HEK293T (cell line): ENCODE data around the gene LGALS8.
"Not testable (repeated sequence)": the region's sequence is repeated elsewhere in the genome, so short reads cannot be mapped to it uniquely, and the experiment has no call there.

Experiments
- CTCF ChIA-PET: fragments of 350-600 bp; formaldehyde crosslinking; extraction: SDS; loops from one replicate; lab custom pipeline; 2021; ENCODE audit warnings: antibody characterized with exemption, inconsistent platforms; lab: Yijun Ruan, JAX
- POLR2A ChIA-PET: fragments of 350-600 bp; formaldehyde crosslinking; extraction: SDS; loops from one replicate; lab custom pipeline; 2020; ENCODE audit warnings: antibody characterized with exemption, inconsistent platforms; lab: Yijun Ruan, JAX
- DNase-seq: peaks from one replicate; pipeline ENCODE4 v3.0.0; 2012; ENCODE audit warnings: mixed read lengths; ENCODE audit errors: extremely low spot score
- ARNT ChIP-seq: fragments of 450-650 bp; IDR thresholded peaks from 2 replicates; pipeline ENCODE4 v1.6.1; 2017; ENCODE audit warnings: mild to moderate bottlenecking
- BHLHE40 ChIP-seq: fragments of 450-650 bp; IDR thresholded peaks from 2 replicates; pipeline ENCODE4 v1.6.1; 2016; ENCODE audit warnings: mild to moderate bottlenecking, moderate library complexity, borderline replicate concordance
- CTBP1 ChIP-seq: fragments of 450-650 bp; IDR thresholded peaks from 2 replicates; pipeline ENCODE4 v1.6.1; 2016; ENCODE audit warnings: borderline replicate concordance
- ELF4 ChIP-seq: fragments of 450-650 bp; IDR thresholded peaks from 2 replicates; pipeline ENCODE4 v1.6.1; 2017; ENCODE audit warnings: antibody characterized with exemption
- FOXA1 ChIP-seq: fragments of 450-650 bp; IDR thresholded peaks from 2 replicates; pipeline ENCODE4 v1.6.1; 2016; ENCODE audit warnings: mild to moderate bottlenecking
- FOXK2 ChIP-seq: fragments of 450-650 bp; IDR thresholded peaks from 2 replicates; pipeline ENCODE4 v1.6.1; 2016; ENCODE audit warnings: mild to moderate bottlenecking
- FOXM1 ChIP-seq: fragments of 450-650 bp; IDR thresholded peaks from 2 replicates; pipeline ENCODE4 v1.6.1; 2017; ENCODE audit warnings: mild to moderate bottlenecking, borderline replicate concordance
- HDGF ChIP-seq: fragments of 450-650 bp; IDR thresholded peaks from 2 replicates; pipeline ENCODE4 v1.6.1; 2017; ENCODE audit warnings: antibody characterized with exemption, borderline replicate concordance
- L3MBTL2 ChIP-seq: fragments of 450-650 bp; conservative IDR thresholded peaks from 2 replicates; pipeline ENCODE4 v1.6.1; 2016; ENCODE audit warnings: mild to moderate bottlenecking
- LEF1 ChIP-seq: fragments of 450-650 bp; IDR thresholded peaks from 2 replicates; pipeline ENCODE4 v1.6.1; 2017; ENCODE audit warnings: mild to moderate bottlenecking, borderline replicate concordance
- NFRKB ChIP-seq: fragments of 450-650 bp; IDR thresholded peaks from 2 replicates; pipeline ENCODE4 v1.6.1; 2016; ENCODE audit warnings: mild to moderate bottlenecking, moderate library complexity
- SP1 ChIP-seq: fragments of 450-650 bp; IDR thresholded peaks from 2 replicates; pipeline ENCODE4 v1.6.1; 2017
- SUZ12 ChIP-seq: fragments of 450-650 bp; IDR thresholded peaks from 2 replicates; pipeline ENCODE4 v1.6.1; 2016; ENCODE audit warnings: mild to moderate bottlenecking
- TARDBP ChIP-seq: fragments of 450-650 bp; IDR thresholded peaks from 2 replicates; pipeline ENCODE4 v1.6.1; 2016
- ZNF384 ChIP-seq: fragments of 450-650 bp; IDR thresholded peaks from 2 replicates; pipeline ENCODE4 v1.6.1; 2016
- TF ChIP-seq, protein P1 (sequence below): fragments of 450-650 bp; IDR thresholded peaks from 2 replicates; pipeline ENCODE4 v1.6.1; 2016

The LGALS8 gene

DNA sequence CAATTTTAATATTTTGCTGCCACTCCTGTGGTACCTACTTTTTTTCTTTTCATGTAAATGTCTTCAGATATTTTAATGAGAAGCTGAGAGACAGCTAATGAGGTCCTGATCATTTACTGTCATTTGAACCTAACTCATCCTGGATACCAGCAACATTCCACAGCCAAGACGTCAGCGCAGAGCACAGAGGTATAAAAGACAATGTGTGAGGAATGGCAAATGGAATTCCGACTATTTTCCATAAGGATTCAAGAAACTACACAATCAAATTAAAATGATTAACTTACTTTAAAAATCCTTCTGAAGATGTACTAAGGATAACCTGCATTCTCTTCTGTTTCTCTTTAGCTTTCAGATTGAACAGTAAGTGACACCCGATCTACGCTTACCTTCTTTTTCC, 41.7 kb downstream of the LGALS8 start:
- CTCF ChIA-PET: interaction anchor here (0.6 kb wide), 1 partner anchor 13 kb away, joined by 3 read pairs; no protein-coding TSS in a partner anchor
- DNase-seq: no peak
- POLR2A ChIA-PET: no interaction called here
- no peak for TF ChIP-seq ZNF384
- no peak for TF ChIP-seq ARNT
- TF ChIP-seq NFRKB: no peak
- no peak for TF ChIP-seq CTBP1
- no peak for TF ChIP-seq SP1
- TF ChIP-seq FOXM1: no peak
- TF ChIP-seq FOXA1: no peak
- no peak for TF ChIP-seq ELF4
- TF ChIP-seq BHLHE40: no peak
- TF ChIP-seq L3MBTL2: no peak
- no peak for TF ChIP-seq HDGF
- no peak for TF ChIP-seq LEF1
- TF ChIP-seq TARDBP: no peak
- no peak for TF ChIP-seq SUZ12
- TF ChIP-seq FOXK2: no peak

DNA sequence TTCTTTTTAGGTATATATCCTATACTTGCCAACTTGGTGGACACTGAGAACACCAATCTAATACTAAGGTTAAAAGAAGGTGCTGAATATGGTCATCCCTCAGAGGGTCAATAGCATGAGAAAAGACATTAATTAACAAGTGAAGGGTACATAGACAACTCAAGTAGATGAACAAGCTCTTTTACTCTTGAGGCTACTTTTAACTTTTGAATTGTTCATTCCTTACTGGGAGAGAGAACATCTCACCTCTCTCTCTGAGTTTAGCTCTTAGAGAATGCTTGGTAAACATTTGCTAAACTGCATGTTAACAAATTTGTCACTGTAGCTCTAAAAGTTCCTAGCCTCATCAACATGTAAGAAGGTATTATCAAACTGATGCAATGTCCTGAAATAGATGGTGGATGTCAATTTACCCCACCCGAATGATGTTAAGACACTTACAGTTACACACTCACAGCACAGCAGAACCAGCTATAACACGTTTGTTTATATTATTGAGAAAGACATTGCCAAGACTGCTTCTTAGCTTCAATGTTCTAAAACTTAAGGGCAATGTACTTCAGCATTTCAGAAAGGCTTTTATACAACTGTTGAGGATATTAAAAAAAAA, 44.6 kb downstream of the LGALS8 start:
- no peak for DNase-seq
- POLR2A ChIA-PET: interaction anchor here (1.4 kb wide), 1 partner anchor 36 kb away, joined by 4 read pairs; the partner anchor contains the start of gene HEATR1
- CTCF ChIA-PET: no interaction called here
- TF ChIP-seq ELF4 (no peak), FOXA1 (no peak), SP1 (no peak), TARDBP (no peak), NFRKB (no peak), LEF1 (no peak), FOXM1 (no peak), HDGF (no peak)
- TF ChIP-seq, protein P1, sequence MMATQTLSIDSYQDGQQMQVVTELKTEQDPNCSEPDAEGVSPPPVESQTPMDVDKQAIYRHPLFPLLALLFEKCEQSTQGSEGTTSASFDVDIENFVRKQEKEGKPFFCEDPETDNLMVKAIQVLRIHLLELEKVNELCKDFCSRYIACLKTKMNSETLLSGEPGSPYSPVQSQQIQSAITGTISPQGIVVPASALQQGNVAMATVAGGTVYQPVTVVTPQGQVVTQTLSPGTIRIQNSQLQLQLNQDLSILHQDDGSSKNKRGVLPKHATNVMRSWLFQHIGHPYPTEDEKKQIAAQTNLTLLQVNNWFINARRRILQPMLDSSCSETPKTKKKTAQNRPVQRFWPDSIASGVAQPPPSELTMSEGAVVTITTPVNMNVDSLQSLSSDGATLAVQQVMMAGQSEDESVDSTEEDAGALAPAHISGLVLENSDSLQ: no peak

DNA sequence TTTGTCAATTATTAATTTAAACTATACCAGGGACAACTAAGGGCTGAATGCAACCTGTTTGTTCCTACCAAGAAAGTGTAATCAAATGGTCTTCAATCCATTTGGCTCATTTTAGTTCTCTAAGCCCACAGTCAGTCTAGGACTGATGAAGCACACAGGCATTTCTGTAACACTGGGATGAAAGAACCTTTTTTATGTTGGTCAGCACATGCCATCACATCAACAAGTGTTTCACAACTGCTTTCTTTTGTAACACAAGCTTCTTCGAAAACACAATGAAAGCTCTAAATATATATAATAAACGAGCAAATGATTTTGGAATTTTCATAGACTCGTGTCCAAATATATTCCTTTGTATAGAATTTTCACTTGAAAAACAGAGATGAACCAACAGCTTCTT, 51.7 kb downstream of the LGALS8 start:
- ChIA-PET POLR2A (no interaction called here), CTCF (no interaction called here)
- DNase-seq: no peak
- TF ChIP-seq TARDBP (no peak), L3MBTL2 (no peak), FOXK2 (no peak), ZNF384 (no peak), HDGF (no peak), CTBP1 (no peak), SUZ12 (no peak), ELF4 (no peak), FOXA1 (no peak), LEF1 (no peak), NFRKB (no peak), SP1 (no peak), ARNT (no peak), FOXM1 (no peak), BHLHE40 (no peak)
- TF ChIP-seq, protein P1: no peak

DNA sequence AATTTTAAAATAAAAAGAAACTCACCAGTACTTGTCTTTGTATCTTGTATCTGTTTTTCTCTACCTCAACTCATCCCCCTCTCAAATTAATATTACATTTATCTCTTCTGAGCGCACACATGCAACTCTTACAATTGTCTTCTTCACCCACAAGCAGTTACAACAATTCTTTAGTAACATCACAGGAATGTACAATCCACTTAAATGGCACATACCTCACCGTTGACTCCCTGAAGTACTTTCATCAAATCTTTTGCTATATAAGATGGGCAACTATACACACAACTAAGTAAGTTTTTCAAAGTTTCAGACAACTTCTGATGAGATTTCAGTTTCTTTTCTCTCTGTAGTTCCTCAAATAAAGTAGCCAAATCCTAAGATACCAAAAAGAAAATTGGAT, 52.2 kb downstream of the LGALS8 start:
- DNase-seq: no peak
- ChIA-PET CTCF (no interaction called here), POLR2A (no interaction called here)
- TF ChIP-seq NFRKB (no peak), ARNT (no peak), FOXM1 (no peak), ZNF384 (no peak), SP1 (no peak), ELF4 (no peak), FOXK2 (no peak), HDGF (no peak), CTBP1 (no peak), TARDBP (no peak), SUZ12 (no peak), LEF1 (no peak), FOXA1 (no peak), L3MBTL2 (no peak), BHLHE40 (no peak)
- TF ChIP-seq, protein P1: no peak

DNA sequence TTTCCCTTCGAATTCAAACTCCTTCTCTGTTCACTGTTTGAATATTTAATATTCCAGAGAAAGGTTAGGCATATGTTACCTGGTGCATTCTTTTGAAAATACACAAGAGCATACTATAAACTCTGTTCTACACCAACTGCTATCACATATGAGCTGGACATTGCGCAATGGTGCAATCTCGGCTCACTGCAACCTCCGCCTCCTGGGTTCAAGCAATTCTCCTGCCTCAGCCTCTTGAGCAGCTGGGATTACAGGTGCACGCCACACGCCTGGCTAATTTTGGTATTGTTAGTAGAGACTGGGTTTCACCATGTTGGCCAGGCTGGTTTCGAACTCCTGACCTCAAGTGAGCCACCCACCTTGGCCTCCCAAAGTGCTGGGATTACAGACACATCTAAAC, 53.3 kb downstream of the LGALS8 start:
- DNase-seq, CTCF ChIA-PET, POLR2A ChIA-PET: not testable (repeated sequence)

DNA sequence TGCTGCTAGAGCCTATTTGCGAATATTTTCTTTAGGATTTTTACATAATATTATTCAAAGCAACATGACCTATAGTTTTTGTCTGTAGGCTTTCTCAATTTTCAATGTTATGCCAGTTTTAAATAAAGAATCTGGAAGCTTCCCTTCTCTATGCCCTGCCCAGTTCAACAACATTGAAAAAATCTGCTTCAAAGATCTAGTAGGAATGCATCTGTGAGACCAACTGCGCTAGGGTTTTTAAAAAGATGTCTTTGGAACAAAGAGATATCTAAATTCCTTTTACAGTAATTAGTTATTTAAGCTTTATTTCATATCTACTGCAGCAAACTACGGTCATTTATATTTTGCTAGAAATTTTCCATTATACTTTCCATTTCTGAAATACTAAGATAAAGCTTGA, 54.9 kb downstream of the LGALS8 start:
- TF ChIP-seq ZNF384 (no peak), NFRKB (no peak), BHLHE40 (no peak), ARNT (no peak), SP1 (no peak), FOXK2 (no peak), TARDBP (no peak), ELF4 (no peak), LEF1 (no peak), FOXM1 (no peak), FOXA1 (no peak), HDGF (no peak), L3MBTL2 (no peak), SUZ12 (no peak), CTBP1 (no peak)
- TF ChIP-seq, protein P1: no peak
- POLR2A ChIA-PET: interaction anchor here (1.6 kb wide), 1 partner anchor 26 kb away, joined by 8 read pairs; the partner anchor contains the start of gene HEATR1
- CTCF ChIA-PET: interaction anchor here (0.8 kb wide), 1 partner anchor 79 kb away, joined by 4 read pairs; no protein-coding TSS in a partner anchor
- DNase-seq: no peak

DNA sequence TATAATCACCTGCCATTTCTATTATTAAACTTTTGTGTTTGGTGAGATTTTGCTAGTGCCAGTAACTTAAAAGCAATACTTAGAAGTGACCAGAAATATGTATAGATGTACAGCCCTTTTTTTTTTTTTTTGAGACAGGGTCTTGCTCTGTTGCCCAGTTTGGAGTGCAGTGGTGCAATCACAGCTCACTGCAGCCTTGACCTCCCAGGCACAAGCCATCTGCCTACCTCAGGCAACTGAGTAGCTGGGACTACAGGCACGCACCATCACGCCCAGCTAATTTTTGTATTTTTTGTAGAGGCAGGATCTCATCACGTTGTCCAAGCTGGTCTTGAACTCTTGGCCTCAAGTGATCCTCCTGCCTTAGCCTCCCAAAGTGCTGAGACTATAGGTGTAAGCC, 56.6 kb downstream of the LGALS8 start:
- POLR2A ChIA-PET: interaction anchor here (0.7 kb wide), 1 partner anchor 24 kb away, joined by 4 read pairs; the partner anchor contains the start of gene HEATR1
- DNase-seq, CTCF ChIA-PET: not testable (repeated sequence)
